NCI-H2196 (cell line): ENCODE measurements around the gene DCPS.
"Not testable (repeated sequence)": the region's sequence is repeated elsewhere in the genome, so short reads cannot be mapped to it uniquely, and the experiment has no call there.

Experiments used
- DNase-seq: peaks from one replicate; lab custom pipeline; 2025; ENCODE audit not compliant: unreplicated experiment; lab: John Stamatoyannopoulos, UW

Gene DCPS

GRCh38 chr11:126343051-126343450, 39.2 kb downstream of the DCPS start:
- DNase-seq: no peak

DNA sequence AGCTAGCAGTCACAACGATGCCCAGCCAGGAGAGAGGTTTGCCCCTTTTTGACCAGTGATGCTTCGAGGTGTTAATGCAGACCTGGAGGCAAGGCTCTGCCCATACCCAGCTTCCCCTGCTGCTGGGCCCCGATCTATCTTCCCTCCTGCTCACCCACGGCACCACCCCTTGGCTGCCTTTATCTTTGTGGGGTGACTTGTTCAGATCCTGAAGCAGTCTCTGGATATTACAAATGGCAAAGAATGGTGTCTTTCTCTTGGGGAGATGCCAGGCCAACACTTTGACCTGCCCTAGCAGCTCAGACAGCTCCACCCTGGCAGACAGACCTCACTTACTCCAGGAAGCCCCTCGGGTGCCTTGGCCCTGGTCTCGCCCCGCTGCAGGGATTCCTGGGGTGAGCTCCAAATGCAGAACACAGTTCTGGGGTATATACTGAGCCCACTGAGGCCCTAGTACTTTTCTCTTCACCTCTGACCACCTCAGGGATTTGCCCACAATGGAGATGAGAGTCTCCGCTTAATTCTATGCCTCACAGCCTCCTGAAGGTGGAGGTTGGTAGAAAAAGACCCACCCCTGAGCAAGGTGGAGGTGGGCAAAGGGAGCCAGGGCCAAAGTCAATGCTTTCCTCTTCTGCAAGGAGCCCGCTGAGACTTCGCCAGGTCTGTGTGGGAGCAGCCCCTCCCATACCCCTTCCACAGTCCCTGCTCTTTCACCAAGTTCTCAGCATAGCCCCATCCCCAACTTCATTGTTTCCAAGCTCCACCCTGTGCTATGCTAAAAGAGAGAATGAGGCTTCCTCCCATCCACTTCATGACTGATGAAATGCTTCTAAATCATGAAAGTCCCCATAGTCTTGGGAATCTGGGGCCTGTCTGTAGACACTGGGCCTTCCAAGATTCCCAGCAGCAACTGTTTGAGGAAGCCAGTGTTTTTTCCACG, 40.6 kb downstream of the DCPS start:
- DNase-seq: no peak

GRCh38 chr11:126345283-126345682, 41.4 kb downstream of the DCPS start:
- DNase-seq: no peak

- DNase-seq: peak; percentile 58
These were observed 42.1 kb downstream of the DCPS start for GRCh38 chr11:126345759-126346585.

DNA sequence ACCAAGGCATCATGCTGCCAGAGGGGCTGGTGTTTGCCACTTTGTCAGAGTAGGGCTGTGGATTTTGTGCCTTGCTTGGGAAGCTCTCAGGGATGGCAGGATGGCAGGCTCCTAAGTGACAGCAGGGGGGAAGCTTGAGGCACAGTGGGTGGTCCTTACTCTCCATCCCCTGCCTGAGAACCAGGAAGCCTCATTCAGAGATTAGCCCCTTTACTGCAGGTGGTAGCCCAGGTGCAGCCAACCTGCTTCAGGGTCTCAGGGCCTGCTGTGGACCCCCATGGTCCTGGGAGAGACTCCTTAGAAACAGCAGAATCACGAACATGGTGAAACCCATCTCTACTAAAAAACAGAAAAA, 42.7 kb downstream of the DCPS start:
- DNase-seq: no peak

DNA sequence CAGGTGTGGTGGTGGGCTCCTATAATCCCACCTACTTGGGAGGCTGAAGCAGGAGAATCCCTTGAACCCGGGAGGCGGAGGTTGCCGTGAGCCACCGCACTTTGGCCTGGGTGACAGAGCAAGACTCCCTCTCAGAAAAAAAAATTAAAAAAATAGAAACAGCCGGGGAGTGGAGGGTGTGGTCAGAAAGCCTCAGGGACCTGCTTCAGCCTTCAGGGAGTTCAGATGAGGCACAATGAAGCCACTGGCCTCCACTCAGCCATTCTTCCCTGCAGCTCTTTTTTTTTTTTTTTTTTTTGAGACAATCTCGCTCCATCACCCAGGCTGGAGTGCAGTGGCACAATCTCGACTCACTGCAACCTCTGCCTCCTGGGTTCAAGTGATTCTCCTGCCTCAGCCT, 43.1 kb downstream of the DCPS start:
- DNase-seq: not testable (repeated sequence)

GRCh38 chr11:126347751-126348668, 44.1 kb downstream of the DCPS start:
- no peak for DNase-seq

DNA sequence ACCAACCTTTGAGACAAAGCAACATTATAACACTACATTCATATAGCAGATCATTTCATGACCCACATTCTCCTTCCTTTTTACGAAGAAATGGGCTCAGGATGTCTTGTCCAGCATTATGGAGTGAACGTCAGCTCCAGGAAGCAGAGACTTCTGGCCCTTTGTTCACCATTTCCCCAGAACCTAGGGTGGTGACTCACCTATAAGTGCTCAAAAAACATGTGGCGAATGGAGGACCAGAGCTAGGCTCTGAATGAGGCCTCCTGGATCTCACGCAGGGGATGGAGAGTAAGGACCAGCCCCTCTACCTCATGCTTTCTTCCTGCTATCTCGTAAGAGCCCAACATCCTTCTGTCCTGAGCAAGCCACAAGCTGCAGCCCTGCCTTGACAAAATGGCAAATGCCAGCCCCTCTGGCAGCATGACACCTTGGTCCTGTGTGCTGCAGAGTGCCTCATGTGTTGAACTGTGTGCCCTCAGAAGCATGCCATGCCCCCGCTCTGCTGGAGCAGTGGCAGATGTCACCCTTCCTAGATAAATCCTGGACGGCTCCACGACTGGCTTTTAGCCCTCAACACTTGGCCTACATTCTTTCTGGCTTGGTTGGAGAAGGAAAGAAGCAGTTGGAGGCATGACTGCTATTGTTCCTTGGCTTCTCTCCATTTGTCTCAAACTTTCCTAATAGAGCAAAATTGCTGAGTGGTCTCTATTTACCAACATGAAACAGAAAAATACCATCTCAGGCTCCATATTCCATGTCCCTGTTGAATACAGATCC, 45.1 kb downstream of the DCPS start:
- no peak for DNase-seq

DNA sequence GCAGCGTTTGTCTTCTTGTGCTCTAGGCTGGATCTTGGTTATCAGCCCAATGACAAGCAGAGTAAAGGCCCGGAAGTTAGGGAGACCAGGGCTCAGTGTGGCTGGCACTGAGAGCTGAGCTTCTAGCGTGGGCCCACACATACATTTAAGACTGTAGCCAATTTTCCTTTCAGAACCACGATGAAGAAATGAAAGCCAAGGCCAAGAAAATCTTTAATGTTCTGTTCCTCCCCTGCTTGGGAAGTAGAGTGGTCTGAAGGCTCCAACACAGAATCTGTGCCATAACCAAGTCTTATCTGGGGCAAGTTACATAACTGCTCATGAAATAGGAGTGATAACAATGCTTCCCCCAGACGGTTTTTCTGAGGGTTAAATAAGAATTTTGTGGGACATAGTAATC, 47.0 kb downstream of the DCPS start:
- DNase-seq: no peak

GRCh38 chr11:126352163-126352562, 48.3 kb downstream of the DCPS start:
- no peak for DNase-seq

- DNase-seq: no peak
These were observed 49.3 kb downstream of the DCPS start for GRCh38 chr11:126352934-126353801.

DNA sequence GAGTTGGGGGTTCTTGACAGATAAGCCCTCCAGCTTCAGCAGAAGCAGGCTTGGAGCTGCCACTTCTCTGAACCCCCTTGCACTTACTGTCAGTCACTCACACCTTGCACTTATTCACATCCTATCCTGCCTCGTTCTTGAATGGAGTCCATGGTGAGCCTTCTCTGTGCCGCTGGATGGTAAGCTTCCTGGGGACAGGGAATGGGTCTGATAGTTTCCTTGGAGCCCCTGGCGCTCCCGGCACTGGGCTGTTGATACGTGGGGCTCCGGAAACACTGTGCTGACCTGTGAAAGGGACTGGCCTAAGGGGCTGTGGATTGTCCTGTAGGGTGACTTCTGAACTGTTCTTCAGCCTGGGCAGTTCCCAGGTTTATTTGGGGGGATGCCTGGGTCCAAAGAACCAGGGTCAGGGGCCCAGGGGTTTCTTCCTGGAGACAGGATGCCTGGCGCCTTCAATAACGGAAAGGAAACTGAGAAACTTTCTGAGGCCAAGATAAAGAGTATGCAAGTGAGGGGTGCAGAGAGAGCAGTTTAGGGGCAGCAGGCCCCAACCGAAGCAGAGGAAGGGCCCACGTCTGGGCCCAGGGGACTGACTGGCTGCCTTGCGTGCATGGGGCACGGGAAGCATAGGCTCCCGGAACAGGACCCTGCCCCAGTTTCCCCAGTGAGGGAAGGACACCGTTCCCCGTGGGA, 50.9 kb downstream of the DCPS start:
- DNase-seq: no peak

DNA sequence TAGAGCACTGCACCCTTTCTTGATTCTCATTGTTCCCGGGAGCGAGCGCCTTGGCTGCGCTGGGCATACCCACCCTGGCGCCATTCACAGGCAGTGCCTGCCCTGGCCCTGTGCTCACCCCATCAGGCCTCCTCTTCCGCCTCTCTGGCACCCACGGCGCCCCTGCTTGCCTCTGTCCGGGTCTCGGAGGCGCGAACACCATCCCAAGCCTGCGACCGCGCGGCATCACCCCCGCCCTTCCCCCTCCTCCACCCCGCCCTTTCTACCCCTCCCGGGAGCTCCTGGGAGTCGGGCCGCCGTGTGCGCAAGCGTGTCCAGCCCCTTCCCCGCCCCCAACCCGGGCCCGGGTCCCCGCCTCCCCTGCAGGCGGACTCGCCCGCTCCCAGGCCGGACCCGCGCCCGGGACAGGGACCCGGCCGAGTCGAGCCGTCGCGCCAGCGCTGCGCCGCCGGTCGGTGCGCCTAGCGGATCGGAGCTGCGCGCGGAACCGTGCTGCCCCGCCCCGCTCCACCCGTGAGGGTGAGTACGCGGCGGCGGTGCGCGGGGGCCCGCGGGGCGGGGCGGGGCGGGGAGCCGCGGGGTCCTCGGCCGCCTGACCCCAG, 51.6 kb downstream of the DCPS start, which contains the start of gene ST3GAL4:
ST3GAL4 (plus strand) TSS at position 363 of the 602 bp plus-strand sequence. CDS start 50,470 bp downstream, outside the sequence.
- peak; percentile 70 for DNase-seq

GRCh38 chr11:126355926-126356897, 52.4 kb downstream of the DCPS start:
- no peak for DNase-seq

- no peak for DNase-seq
These were observed 53.4 kb downstream of the DCPS start for GRCh38 chr11:126357055-126357962.
